ENCODE measurements around the gene IL24.
A peak's percentile ranks its signal among the peaks of the same experiment; 100 is the strongest.

- TF ChIP-seq, protein P1, sequence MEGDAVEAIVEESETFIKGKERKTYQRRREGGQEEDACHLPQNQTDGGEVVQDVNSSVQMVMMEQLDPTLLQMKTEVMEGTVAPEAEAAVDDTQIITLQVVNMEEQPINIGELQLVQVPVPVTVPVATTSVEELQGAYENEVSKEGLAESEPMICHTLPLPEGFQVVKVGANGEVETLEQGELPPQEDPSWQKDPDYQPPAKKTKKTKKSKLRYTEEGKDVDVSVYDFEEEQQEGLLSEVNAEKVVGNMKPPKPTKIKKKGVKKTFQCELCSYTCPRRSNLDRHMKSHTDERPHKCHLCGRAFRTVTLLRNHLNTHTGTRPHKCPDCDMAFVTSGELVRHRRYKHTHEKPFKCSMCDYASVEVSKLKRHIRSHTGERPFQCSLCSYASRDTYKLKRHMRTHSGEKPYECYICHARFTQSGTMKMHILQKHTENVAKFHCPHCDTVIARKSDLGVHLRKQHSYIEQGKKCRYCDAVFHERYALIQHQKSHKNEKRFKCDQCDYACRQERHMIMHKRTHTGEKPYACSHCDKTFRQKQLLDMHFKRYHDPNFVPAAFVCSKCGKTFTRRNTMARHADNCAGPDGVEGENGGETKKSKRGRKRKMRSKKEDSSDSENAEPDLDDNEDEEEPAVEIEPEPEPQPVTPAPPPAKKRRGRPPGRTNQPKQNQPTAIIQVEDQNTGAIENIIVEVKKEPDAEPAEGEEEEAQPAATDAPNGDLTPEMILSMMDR (IDR thresholded peaks at IDR 0.05; ENCODE audit: borderline replicate concordance, extremely low read depth, low read length, poor library complexity, severe bottlenecking) = peak; percentile 81
- no peak for TF ChIP-seq EZH2 (IDR thresholded peaks at IDR 0.05; ENCODE audit: borderline replicate concordance, low read depth, low read length, severe bottlenecking)
Measured at GRCh38 chr1:206911064-206911663, 13.9 kb downstream of the IL24 start.
